ENCODE results near the gene VTN. TPM values are rescaled to one million over a fixed set of nuclear protein-coding genes. Genes with fewer than 3 reads are reported as not detected.
A peak's percentile ranks its signal among the peaks of the same experiment; 100 is the strongest.
"Not testable (repeated sequence)": the region's sequence is repeated elsewhere in the genome, so short reads cannot be mapped to it uniquely, and the experiment has no call there.

The VTN gene
- total RNA-seq, 2 experiments from 2014 or later = 0.22 to 0.35 TPM

GRCh38 chr17:28345419-28346198 is 24.5 kb downstream of the VTN start:
- Mint-ChIP-seq H3K4me1 (peaks cover 3% of the 10 kb centered on the region), H3K27me3 (no peaks in the 10 kb centered on the region), H3K27ac (peak overlapping the region; percentile 6), H3K9me3 (no peaks in the 10 kb centered on the region), H3K4me3 (no peak overlapping the region), H3K36me3 (peaks cover 16% of the 10 kb centered on the region)
- no peak for DNase-seq

GRCh38 chr17:28344435-28344901 is 25.6 kb downstream of the VTN start:
- peaks cover 16% of the 10 kb centered on the region for H3K36me3 Mint-ChIP-seq

DNA sequence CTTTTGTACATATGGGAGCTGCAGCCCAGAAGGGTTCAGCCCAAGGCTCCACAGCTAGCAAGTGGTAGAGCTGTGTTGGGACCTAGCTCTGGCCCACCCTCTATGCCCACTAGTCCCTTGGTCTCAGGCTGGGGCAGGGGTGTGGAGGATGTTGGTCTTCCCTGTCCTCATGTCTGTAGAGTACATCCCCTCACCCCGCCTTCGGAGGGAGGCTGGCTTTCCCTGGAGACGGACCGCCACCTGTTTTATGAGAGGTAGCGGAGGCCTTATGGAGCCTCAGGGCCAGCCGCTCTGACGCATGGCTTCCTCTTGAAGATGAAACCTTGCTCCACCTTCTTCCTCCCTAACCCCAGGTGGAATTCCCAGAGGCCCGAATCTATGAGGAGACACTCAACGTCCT is 26.1 kb downstream of the VTN start:
- Mint-ChIP-seq H3K27ac (no peak overlapping the region), H3K36me3 (peaks cover 16% of the 10 kb centered on the region), H3K4me3 (no peak overlapping the region), H3K9me3 (no peaks in the 10 kb centered on the region), H3K4me1 (peaks cover 3% of the 10 kb centered on the region), H3K27me3 (no peaks in the 10 kb centered on the region)
- DNase-seq = no peak

More at GRCh38 chr17:28344435-28344901, 25.6 kb downstream of the VTN start:
- no peak overlapping the region for H3K27ac Mint-ChIP-seq
- peaks cover 3% of the 10 kb centered on the region for H3K4me1 Mint-ChIP-seq
- H3K9me3 Mint-ChIP-seq = no peaks in the 10 kb centered on the region
- no peaks in the 10 kb centered on the region for H3K27me3 Mint-ChIP-seq
- no peak for DNase-seq
- no peak overlapping the region for H3K4me3 Mint-ChIP-seq

GRCh38 chr17:28343491-28343932 is 26.6 kb downstream of the VTN start:
- no peak overlapping the region for H3K4me3 Mint-ChIP-seq
- peak overlapping the region; percentile 29 for H3K27ac Mint-ChIP-seq
- H3K27me3 Mint-ChIP-seq = no peaks in the 10 kb centered on the region
- DNase-seq = no peak
- H3K9me3 Mint-ChIP-seq = no peaks in the 10 kb centered on the region
- H3K4me1 Mint-ChIP-seq = peaks cover 6% of the 10 kb centered on the region
- H3K36me3 Mint-ChIP-seq = peaks cover 16% of the 10 kb centered on the region

GRCh38 chr17:28342313-28342712 is 27.8 kb downstream of the VTN start:
- no peaks in the 10 kb centered on the region for H3K9me3 Mint-ChIP-seq
- DNase-seq = no peak
- H3K27me3 Mint-ChIP-seq = no peaks in the 10 kb centered on the region
- H3K27ac Mint-ChIP-seq = no peak overlapping the region
- H3K4me3 Mint-ChIP-seq = no peak overlapping the region
- peaks cover 12% of the 10 kb centered on the region for H3K4me1 Mint-ChIP-seq
- peaks cover 10% of the 10 kb centered on the region for H3K36me3 Mint-ChIP-seq

DNA sequence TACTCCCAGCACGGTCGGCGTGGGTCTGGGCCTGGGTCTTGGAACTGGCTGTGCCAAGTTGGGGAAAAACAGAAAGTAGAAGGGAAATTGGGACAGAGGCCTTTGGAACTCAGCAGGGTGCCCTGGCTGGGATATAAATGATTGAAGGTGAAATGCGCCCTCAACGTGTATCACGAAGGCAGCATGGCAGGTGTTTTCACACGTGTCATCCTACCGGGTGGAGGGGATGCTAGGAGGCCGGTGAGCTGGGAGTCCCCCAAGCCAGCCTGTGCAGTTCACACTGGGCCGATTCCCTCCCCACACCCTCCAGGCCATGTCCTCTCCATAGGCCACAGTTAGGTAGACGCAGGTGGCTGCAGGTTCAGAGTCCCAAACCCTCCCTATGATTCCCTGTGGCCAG is 28.6 kb downstream of the VTN start:
- Mint-ChIP-seq H3K27ac (no peak overlapping the region), H3K4me1 (peaks cover 19% of the 10 kb centered on the region), H3K36me3 (peaks cover 6% of the 10 kb centered on the region), H3K4me3 (no peak overlapping the region), H3K9me3 (no peaks in the 10 kb centered on the region), H3K27me3 (no peaks in the 10 kb centered on the region)
- DNase-seq = no peak

DNA sequence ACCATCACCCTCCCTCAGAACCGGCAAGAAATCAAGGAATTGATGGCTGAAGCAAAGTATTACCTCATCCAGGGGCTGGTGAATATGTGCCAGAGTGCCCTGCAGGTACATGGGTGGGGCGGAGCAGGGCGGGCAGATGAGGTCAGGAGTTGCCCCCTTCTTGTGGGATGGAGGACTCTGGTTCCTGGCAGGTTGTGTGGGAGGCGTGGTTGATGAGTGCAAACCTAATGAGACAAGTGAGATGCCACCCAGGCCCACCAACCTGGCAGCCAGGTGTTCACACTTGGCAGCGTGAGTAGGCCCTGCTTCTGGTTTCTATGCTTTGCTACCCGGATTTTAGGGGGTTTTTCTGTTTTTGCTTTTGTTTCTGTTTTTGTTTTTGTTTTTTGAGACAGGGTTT is 29.7 kb downstream of the VTN start:
- peaks cover 6% of the 10 kb centered on the region for H3K36me3 Mint-ChIP-seq
- no peaks in the 10 kb centered on the region for H3K9me3 Mint-ChIP-seq
- H3K27me3 Mint-ChIP-seq = no peaks in the 10 kb centered on the region
- DNase-seq = no peak
- H3K4me3 Mint-ChIP-seq = no peak overlapping the region
- H3K4me1 Mint-ChIP-seq = peaks cover 22% of the 10 kb centered on the region
- no peak overlapping the region for H3K27ac Mint-ChIP-seq

DNA sequence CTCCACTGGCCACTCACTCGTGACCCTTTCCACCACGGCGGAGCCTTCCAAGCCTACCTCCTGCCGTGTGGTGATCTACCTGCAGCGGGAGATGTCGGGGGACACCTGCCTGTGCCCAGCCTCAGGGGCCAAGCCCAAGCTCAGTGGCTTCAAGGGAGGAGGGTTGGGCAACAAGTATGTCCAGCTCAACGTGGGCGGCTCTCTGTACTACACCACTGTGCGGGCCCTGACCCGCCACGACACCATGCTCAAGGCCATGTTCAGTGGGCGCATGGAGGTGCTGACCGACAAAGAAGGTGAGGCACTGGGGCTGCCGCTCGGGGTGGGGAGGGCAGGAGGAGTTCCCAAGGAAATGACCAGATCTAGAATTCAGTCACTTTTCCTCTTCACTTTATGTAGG is 30.7 kb downstream of the VTN start:
- H3K27ac Mint-ChIP-seq = no peak overlapping the region
- peaks cover 6% of the 10 kb centered on the region for H3K36me3 Mint-ChIP-seq
- no peaks in the 10 kb centered on the region for H3K9me3 Mint-ChIP-seq
- no peak for DNase-seq
- H3K27me3 Mint-ChIP-seq = no peaks in the 10 kb centered on the region
- peaks cover 25% of the 10 kb centered on the region for H3K4me1 Mint-ChIP-seq
- H3K4me3 Mint-ChIP-seq = no peak overlapping the region

DNA sequence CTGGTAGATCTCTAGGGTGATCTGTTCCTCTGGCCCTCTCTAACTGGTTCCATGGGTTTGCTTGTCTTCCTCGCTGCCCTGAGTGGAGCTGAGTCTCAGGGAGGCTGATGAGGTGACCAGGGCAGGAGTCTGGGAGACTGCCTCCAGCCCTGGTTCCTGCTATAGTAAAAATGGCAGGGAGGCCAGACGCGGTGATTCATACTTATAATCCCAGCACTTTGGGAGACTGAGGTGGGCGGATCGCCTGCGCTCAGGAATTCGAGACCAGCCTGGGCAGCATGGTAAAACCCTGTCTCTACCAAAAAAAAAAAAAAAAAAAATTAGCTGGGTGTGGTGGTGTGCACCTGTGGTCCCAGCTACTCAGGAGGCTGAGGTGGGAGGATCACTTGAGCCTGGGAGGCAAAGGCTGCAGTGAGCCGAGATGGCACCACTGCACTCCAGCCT is 31.3 kb downstream of the VTN start:
- H3K36me3 Mint-ChIP-seq, H3K4me3 Mint-ChIP-seq, H3K27me3 Mint-ChIP-seq, H3K27ac Mint-ChIP-seq, DNase-seq, H3K9me3 Mint-ChIP-seq: not testable (repeated sequence)
- H3K4me1 Mint-ChIP-seq = peaks cover 30% of the 10 kb centered on the region

DNA sequence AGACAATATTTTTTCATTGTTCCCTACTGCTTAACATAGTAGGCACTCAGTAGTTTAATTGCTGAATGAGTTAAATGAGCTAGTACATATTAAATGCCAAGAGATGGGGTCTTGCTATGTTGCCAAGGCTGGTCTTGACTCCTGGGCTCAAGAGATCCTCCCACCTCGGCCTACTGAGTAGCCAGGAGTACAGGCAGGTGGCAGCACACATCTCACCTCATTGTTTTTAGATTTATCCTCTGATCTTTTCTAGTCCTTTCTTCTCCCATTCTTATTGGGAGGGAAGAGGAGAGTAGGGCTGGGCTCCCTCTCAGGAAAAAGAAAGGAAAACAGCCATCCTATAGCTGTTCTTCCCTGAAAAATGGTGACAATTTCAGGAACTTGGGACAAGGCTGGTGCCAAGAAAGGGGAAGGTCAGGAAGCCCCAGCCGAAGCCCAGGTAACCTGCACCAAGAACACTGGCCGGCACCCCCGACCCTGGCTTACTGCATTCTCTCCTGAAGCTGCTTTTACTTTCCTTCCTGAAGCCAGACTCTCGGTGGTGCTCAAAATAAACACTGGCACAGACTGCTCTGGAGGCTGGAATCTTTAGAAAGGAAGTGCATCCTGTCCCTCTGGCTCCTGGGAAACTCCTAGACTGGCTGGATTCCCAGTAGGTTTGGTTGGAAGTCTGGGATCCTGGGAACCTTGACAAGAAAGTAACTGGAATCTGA is 31.9 kb downstream of the VTN start:
- no peak overlapping the region for H3K27ac Mint-ChIP-seq

DNA sequence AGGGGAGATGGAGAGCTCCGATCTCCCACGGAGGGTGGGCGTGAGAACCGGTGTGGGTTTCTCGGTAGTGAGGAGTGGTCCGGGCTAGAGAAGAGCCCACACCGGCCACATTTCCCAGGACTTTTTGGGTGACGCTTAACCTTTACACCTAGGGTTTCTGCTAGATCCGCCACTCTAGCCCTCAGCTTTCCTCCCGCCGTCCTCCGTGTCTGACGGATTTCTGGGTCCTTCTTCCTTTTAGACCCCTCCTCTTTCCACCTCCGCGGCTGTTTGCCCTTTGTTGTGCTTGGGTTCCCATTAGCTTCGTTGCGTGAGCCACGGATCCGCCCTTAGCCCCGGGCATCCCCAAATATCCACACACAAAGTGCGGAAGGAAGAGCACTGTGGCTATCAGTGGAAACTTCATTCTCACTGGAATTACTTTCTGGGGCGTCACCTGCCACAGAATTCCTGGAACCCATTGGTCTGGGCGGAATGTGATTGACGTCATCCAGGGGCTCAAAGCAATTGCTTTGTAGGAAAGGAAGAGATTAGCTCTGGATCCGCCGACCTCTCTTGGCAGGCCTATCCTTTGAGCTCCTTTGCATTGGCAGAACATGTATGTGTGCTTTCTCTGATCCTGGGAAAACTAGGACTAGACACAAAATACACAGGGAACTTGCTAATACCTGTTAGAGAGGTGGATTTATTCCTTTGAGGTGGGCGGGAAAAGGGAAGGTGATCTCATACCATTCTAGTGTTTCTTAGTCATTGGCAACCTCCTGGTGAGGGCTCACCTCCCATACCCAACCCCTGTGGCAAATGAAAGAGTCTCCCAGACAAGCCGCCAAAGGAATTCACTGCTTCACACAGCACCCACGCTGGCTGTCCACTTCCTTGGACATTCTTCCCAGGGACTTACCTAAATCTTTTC is 33.9 kb downstream of the VTN start:
- peak; percentile 26 for DNase-seq
- H3K4me1 Mint-ChIP-seq = peaks cover 34% of the 10 kb centered on the region
- peak overlapping the region; percentile 91 for H3K27ac Mint-ChIP-seq
- H3K27me3 Mint-ChIP-seq = no peaks in the 10 kb centered on the region
- H3K9me3 Mint-ChIP-seq = no peaks in the 10 kb centered on the region
- peak overlapping the region; percentile 97 for H3K4me3 Mint-ChIP-seq
- H3K36me3 Mint-ChIP-seq = no peaks in the 10 kb centered on the region

More for the DNA sequence above, 31.9 kb downstream of the VTN start:
- Mint-ChIP-seq H3K4me3 (no peak overlapping the region), H3K9me3 (no peaks in the 10 kb centered on the region), H3K4me1 (peaks cover 29% of the 10 kb centered on the region), H3K27me3 (no peaks in the 10 kb centered on the region), H3K36me3 (no peaks in the 10 kb centered on the region)
- DNase-seq = no peak

DNA sequence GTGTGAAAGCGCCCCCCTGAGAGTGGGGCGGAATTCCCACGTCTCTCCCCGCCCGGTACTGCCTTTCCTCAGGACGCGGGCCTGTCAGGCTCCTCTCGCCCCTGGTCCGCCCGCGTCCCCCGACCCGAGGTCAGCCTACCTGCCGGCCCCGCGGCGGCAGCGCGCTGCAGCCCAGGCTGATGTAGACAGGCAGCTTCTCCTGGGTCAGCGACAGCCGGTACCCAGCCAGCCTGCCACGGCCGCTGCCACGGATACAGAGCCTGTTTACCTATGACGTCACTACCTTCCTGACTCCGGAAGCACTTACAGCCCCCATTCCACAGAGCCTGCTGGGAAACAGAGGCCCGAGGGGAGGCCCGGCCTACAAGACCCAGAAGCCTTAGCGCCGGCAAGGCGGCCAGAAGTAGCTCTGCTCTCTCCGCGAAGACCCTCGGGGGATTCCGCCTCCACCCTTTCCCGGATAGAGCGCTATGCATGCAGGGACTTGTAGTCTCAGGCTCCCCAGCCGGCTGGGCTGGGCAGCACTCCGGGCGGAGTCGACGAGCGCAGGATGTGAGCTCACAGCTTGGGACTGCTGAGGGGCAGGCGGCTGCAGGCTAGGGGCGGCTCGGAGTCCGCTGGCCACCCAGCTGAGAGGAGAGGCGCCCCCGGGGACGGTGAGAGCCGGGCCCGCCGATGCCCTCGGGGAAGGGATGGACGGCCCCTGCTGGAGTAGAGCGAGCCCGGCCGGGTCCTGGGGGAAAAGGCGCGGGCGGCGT is 34.7 kb downstream of the VTN start, which contains the start of the genes IFT20 and TNFAIP1:
IFT20 (minus strand) TSS at position 272 of the 758 bp plus-strand sequence. CDS start 3,487 bp downstream, outside the sequence.
TNFAIP1 (plus strand) TSS at position 561 of the 758 bp plus-strand sequence. CDS start 3,761 bp downstream, outside the sequence.
- no peaks in the 10 kb centered on the region for H3K27me3 Mint-ChIP-seq
- peak; percentile 98 for DNase-seq
- no peaks in the 10 kb centered on the region for H3K9me3 Mint-ChIP-seq
- no peaks in the 10 kb centered on the region for H3K36me3 Mint-ChIP-seq
- peak within 1 kb of the TSS; percentile 91 for H3K27ac Mint-ChIP-seq
- H3K4me3 Mint-ChIP-seq = peak within 1 kb of the TSS; percentile 97
- peaks cover 34% of the 10 kb centered on the region for H3K4me1 Mint-ChIP-seq

- DNase-seq = no peak
- Mint-ChIP-seq H3K27ac (peak overlapping the region; percentile 70), H3K36me3 (no peaks in the 10 kb centered on the region), H3K9me3 (no peaks in the 10 kb centered on the region), H3K27me3 (no peaks in the 10 kb centered on the region), H3K4me1 (peaks cover 34% of the 10 kb centered on the region), H3K4me3 (peak overlapping the region; percentile 97)
Measured at GRCh38 chr17:28334666-28335200, 35.4 kb downstream of the VTN start.

- H3K9me3 Mint-ChIP-seq = no peaks in the 10 kb centered on the region
- DNase-seq = no peak
- H3K4me1 Mint-ChIP-seq = peaks cover 34% of the 10 kb centered on the region
- peak overlapping the region; percentile 97 for H3K4me3 Mint-ChIP-seq
- no peak overlapping the region for H3K27ac Mint-ChIP-seq
- H3K36me3 Mint-ChIP-seq = no peaks in the 10 kb centered on the region
- H3K27me3 Mint-ChIP-seq = no peaks in the 10 kb centered on the region
Measured at GRCh38 chr17:28334171-28334570, 35.9 kb downstream of the VTN start.

Data from activated naive CD8-positive, alpha-beta T cell treated with anti-CD3 and anti-CD28 coated beads for 36 hours (primary cell).